22Rv1 (cell line): ENCODE measurements around the gene HSPA9.
"Not testable (repeated sequence)": the region's sequence is repeated elsewhere in the genome, so short reads cannot be mapped to it uniquely, and the experiment has no call there.

Source experiments
- H3K27ac ChIP-seq: fragments of 450-650 bp; 2 replicates; pipeline ENCODE4 v1.5.1; 2017
- CTCF ChIP-seq: fragments of 450-650 bp; IDR thresholded peaks from 2 replicates; pipeline ENCODE4 v1.5.1; 2017; ENCODE audit warnings: mild to moderate bottlenecking
- ZFX ChIP-seq: fragments of 450-650 bp; IDR thresholded peaks from 2 replicates; pipeline ENCODE4 v1.6.1; 2017; ENCODE audit warnings: antibody characterized with exemption, borderline replicate concordance

HSPA9 gene

GRCh38 chr5:138508958-138509357, 66.2 kb downstream of the HSPA9 start:
- H3K27ac ChIP-seq, result no peak overlapping the region
- no peak for TF ChIP-seq ZFX
- TF ChIP-seq CTCF, result no peak

- not testable (repeated sequence) for H3K27ac ChIP-seq
Measured at GRCh38 chr5:138507485-138507884, 67.7 kb downstream of the HSPA9 start.

GRCh38 chr5:138506370-138507306, 68.6 kb downstream of the HSPA9 start:
- no peak for TF ChIP-seq CTCF
- TF ChIP-seq ZFX, result no peak
- H3K27ac ChIP-seq, result no peak overlapping the region

GRCh38 chr5:138504799-138505198, 70.4 kb downstream of the HSPA9 start:
- H3K27ac ChIP-seq, result peak overlapping the region; percentile 55
- no peak for TF ChIP-seq CTCF
- TF ChIP-seq ZFX, result no peak
